ENCODE results near the gene WDTC1. TPM values are rescaled to one million over a fixed set of nuclear protein-coding genes. Genes with fewer than 3 reads are reported as not detected.

Gene WDTC1
- total RNA-seq, 4 donors from 2014 or later = 36.0 to 62.5 (median 44.2) TPM

DNA sequence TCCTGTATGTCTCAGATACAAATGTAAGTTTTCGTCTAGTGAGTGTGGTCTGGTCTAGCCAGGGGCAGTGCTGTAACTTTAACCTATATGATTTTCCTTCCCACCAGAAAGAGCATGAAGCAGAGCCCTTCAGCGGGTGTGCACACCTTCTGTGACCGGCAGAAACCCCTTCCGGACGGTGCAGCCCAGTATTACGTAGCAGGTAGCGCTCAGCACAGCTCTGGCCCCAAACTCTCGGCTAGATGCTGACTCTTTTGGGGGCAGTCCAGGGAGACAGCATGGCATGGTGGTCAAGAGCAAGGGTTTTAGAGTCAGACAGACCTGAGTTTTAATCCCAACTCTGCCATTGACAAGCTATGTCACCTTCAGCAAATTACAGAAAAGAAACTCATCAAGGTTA, 59.5 kb downstream of the WDTC1 start:
- no peak overlapping the region for H3K4me3 ChIP-seq
- WGBS, 2 donors (ENCODE audit: low coverage in 1 of 2) = 98% methylated on average over 8 of the region's 8 CpGs; no CpG with 5 or more reads in 1 of the 2 donors
- H3K27ac ChIP-seq = no peak overlapping the region
- TF ChIP-seq POLR2A (IDR thresholded peaks at IDR 0.05) (no peak), EP300 (IDR thresholded peaks at IDR 0.05; ENCODE audit: low read depth) (no peak), POLR2AphosphoS5 (IDR thresholded peaks at IDR 0.05) (no peak)
- TF ChIP-seq, protein P1, sequence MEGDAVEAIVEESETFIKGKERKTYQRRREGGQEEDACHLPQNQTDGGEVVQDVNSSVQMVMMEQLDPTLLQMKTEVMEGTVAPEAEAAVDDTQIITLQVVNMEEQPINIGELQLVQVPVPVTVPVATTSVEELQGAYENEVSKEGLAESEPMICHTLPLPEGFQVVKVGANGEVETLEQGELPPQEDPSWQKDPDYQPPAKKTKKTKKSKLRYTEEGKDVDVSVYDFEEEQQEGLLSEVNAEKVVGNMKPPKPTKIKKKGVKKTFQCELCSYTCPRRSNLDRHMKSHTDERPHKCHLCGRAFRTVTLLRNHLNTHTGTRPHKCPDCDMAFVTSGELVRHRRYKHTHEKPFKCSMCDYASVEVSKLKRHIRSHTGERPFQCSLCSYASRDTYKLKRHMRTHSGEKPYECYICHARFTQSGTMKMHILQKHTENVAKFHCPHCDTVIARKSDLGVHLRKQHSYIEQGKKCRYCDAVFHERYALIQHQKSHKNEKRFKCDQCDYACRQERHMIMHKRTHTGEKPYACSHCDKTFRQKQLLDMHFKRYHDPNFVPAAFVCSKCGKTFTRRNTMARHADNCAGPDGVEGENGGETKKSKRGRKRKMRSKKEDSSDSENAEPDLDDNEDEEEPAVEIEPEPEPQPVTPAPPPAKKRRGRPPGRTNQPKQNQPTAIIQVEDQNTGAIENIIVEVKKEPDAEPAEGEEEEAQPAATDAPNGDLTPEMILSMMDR (IDR thresholded peaks at IDR 0.05) = no peak
- peaks cover 5 to 8% (median 5%) of the 10 kb centered on the region in 4 donors for H3K4me1 ChIP-seq
- peaks cover 0 to 29% (median 12%) of the 10 kb centered on the region in 4 donors for H3K36me3 ChIP-seq
- H3K9me3 ChIP-seq = no peaks in the 10 kb centered on the region
- DNase-seq = no peak
- no peaks in the 10 kb centered on the region for H3K27me3 ChIP-seq
- in situ Hi-C loops (cut with MboI; ENCODE audit: low pct_ligation_motif_present in 1 of 4, low pct_unique_long_range_greater_than_20kb in 1 of 4, low sequenced_read_pairs in 3 of 4) = loop anchor here in 1 of 4 donors (25.0 kb wide), 1 partner anchor 182 kb away; no protein-coding TSS in a partner anchor
- intact Hi-C loops (cut with DNase I; ENCODE audit: low total_unique reads) = no loop called here

DNA sequence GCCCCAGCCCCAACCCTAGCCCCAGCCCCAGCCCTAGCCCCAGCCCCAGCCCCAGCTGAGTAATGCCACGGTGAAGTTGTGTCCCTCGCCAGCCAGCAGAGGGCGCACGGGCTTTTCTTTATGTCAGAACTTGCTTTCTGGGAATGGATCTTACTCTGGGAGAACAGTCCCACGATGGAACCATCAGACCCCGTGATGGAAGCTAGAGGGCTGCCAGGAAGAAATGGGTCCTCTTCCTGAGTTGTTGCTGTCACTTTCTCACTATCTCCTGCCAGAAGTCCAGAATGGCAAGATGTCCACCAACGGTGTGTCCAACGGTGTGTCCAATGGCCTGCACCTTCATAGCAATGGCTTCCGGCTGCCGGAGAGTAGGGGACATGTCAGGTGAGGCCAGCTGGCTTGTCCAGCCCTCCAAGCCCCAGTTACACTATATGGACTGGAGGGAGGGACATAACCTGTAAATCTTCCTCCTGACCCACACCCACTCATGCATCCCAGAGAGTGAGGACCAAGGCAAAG, 62.4 kb downstream of the WDTC1 start:
- Histone ChIP-seq H3K27ac (peak overlapping the region in 2 of 4 donors; percentile 10 to 37), H3K27me3 (no peaks in the 10 kb centered on the region), H3K36me3 (peaks cover 0 to 19% (median 12%) of the 10 kb centered on the region in 4 donors), H3K4me1 (peaks cover 18 to 31% (median 23%) of the 10 kb centered on the region in 4 donors), H3K4me3 (no peak overlapping the region), H3K9me3 (no peaks in the 10 kb centered on the region)
- intact Hi-C loops (cut with DNase I; ENCODE audit: low total_unique reads) (no loop called here), in situ Hi-C loops (cut with MboI; ENCODE audit: low pct_ligation_motif_present in 1 of 4, low pct_unique_long_range_greater_than_20kb in 1 of 4, low sequenced_read_pairs in 3 of 4) (loop anchor here in 1 of 4 donors (25.0 kb wide), 1 partner anchor 185 kb away; no protein-coding TSS in a partner anchor)
- 37% methylated on average over 10 of the region's 10 CpGs; no CpG with 5 or more reads in 1 of the 2 donors for WGBS, 2 donors (ENCODE audit: low coverage in 1 of 2)
- DNase-seq = peak; percentile 69
- no peak for TF ChIP-seq POLR2A (IDR thresholded peaks at IDR 0.05)
- TF ChIP-seq, protein P1 (IDR thresholded peaks at IDR 0.05) = peak; percentile 52 to 77 (median 63)

DNA sequence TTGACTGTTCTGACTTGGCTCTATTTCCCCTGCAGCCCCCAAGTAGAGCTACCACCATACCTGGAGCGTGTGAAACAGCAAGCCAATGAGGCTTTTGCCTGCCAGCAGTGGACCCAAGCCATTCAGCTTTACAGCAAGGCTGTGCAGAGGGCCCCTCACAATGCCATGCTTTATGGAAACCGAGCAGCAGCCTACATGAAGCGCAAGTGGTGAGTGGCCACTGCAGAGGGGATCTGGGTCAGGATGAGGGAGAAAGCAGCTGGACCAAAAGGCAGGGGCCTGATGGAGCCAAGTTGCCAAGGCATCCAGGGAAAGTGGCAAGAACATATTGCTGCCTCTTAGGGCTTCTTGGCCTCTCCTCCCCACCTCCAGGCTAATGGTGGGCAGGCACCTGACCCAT, 63.5 kb downstream of the WDTC1 start:
- peaks cover 18 to 31% (median 23%) of the 10 kb centered on the region in 4 donors for H3K4me1 ChIP-seq
- intact Hi-C loops (cut with DNase I; ENCODE audit: low total_unique reads) = no loop called here
- H3K27me3 ChIP-seq = no peaks in the 10 kb centered on the region
- no peak for TF ChIP-seq POLR2A (IDR thresholded peaks at IDR 0.05)
- no peak for TF ChIP-seq EP300 (IDR thresholded peaks at IDR 0.05; ENCODE audit: low read depth)
- TF ChIP-seq, protein P1 (IDR thresholded peaks at IDR 0.05) = no peak
- TF ChIP-seq POLR2AphosphoS5 (IDR thresholded peaks at IDR 0.05) = no peak
- peaks cover 0 to 19% (median 10%) of the 10 kb centered on the region in 4 donors for H3K36me3 ChIP-seq
- DNase-seq = no peak
- no peak overlapping the region for H3K4me3 ChIP-seq
- in situ Hi-C loops (cut with MboI; ENCODE audit: low pct_ligation_motif_present in 1 of 4, low pct_unique_long_range_greater_than_20kb in 1 of 4, low sequenced_read_pairs in 3 of 4) = loop anchor here in 1 of 4 donors (25.0 kb wide), 1 partner anchor 186 kb away; no protein-coding TSS in a partner anchor
- 97% methylated on average over 3 of the region's 3 CpGs; no CpG with 5 or more reads in 1 of the 2 donors for WGBS, 2 donors (ENCODE audit: low coverage in 1 of 2)
- H3K27ac ChIP-seq = peak overlapping the region; percentile 78 to 92 (median 88)
- H3K9me3 ChIP-seq = no peaks in the 10 kb centered on the region

DNA sequence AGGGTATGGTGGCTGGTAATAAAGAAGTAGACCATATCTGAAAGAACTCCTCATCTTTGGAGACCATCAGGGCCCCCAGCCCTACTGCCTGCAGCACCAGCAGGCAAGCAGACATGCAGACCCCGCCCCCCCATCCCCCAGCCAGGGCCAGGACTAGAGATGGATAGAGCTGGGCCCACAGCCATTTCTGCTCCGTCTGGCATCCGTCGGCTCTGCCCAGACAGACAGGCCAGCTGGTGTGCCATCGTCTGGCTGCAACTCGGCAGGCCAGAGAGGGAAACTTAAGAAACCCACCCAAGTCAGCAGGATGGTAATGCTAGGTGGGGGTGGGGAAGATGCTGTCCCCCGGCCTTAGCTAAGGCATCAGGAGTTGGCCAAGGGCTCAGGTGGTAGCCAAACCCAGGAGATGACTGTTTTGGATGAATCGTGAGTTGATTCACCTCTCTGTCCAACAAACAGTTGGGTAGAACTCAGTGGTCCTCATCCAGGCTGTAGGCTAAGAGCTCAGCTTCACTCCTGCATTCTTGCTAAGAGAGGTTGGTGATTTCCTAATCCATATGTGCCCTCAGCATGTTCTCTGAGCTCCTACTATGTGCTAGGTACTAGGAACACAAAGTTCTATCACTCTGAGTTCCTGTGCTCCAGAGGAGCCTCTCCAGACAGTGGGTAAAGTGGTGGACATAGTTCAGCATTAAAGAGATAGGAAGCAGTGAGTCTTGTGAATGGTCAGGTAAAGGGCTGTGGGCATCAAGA, 64.4 kb downstream of the WDTC1 start:
- Histone ChIP-seq H3K4me1 (peaks cover 18 to 31% (median 23%) of the 10 kb centered on the region in 4 donors), H3K4me3 (no peak overlapping the region), H3K9me3 (no peaks in the 10 kb centered on the region), H3K36me3 (peaks cover 0 to 19% (median 8%) of the 10 kb centered on the region in 4 donors), H3K27me3 (no peaks in the 10 kb centered on the region), H3K27ac (peak overlapping the region; percentile 78 to 92 (median 88))
- intact Hi-C loops (cut with DNase I; ENCODE audit: low total_unique reads) (no loop called here), in situ Hi-C loops (cut with MboI; ENCODE audit: low pct_ligation_motif_present in 1 of 4, low pct_unique_long_range_greater_than_20kb in 1 of 4, low sequenced_read_pairs in 3 of 4) (loop anchor here in 1 of 4 donors (25.0 kb wide), 1 partner anchor 187 kb away; no protein-coding TSS in a partner anchor)
- TF ChIP-seq, protein P1 (IDR thresholded peaks at IDR 0.05) = no peak
- TF ChIP-seq EP300 (IDR thresholded peaks at IDR 0.05; ENCODE audit: low read depth) = no peak
- no peak for TF ChIP-seq POLR2AphosphoS5 (IDR thresholded peaks at IDR 0.05)
- no peak for TF ChIP-seq POLR2A (IDR thresholded peaks at IDR 0.05)
- WGBS, 2 donors (ENCODE audit: low coverage in 1 of 2) = 70% methylated on average over 6 of the region's 8 CpGs; no CpG with 5 or more reads in 1 of the 2 donors
- no peak for DNase-seq
